CD8-positive, alpha-beta memory T cell (primary cell): ENCODE measurements around the gene OR8B2. TPM values are rescaled to one million over a fixed set of nuclear protein-coding genes. Genes with fewer than 3 reads are reported as not detected.
A peak's percentile ranks its signal among the peaks of the same experiment; 100 is the strongest.
"Not testable (repeated sequence)": the region's sequence is repeated elsewhere in the genome, so short reads cannot be mapped to it uniquely, and the experiment has no call there.

ENCODE experiments used
- CTCF ChIA-PET: fragments of 350-600 bp; sonication (Branson Sonifier 250); formaldehyde crosslinking; loops from one replicate; lab custom pipeline; 2021; ENCODE audit warnings: antibody characterized with exemption; lab: Charles Lee
- POLR2A ChIA-PET: fragments of 350-600 bp; sonication (Branson Sonifier 250); formaldehyde crosslinking; loops from one replicate; lab custom pipeline; 2021; ENCODE audit warnings: antibody characterized with exemption; lab: Charles Lee
- DNase-seq, 5 donors: peaks; one replicate each; pipeline versions ENCODE4 v3.0.0 to v3.0.0-alpha.2; 2020 to 2022; ENCODE audit warnings: mixed read lengths in 1 of 5
- H3K27ac ChIP-seq: one replicate; pipeline ENCODE4 v1.7.0; 2013; ENCODE audit warnings: low read depth, mild to moderate bottlenecking, low read length, moderate library complexity
- H3K27me3 ChIP-seq: 2 replicates; pipeline ENCODE4 v1.7.0; 2013; ENCODE audit warnings: low read length, mild to moderate bottlenecking; ENCODE audit not compliant: insufficient read depth, poor library complexity, severe bottlenecking
- H3K36me3 ChIP-seq: 2 replicates; pipeline ENCODE4 v1.7.0; 2013; ENCODE audit warnings: mild to moderate bottlenecking, low read length, moderate library complexity; ENCODE audit not compliant: insufficient read depth
- H3K4me1 ChIP-seq: 2 replicates; pipeline ENCODE4 v1.7.0; 2013; ENCODE audit warnings: mild to moderate bottlenecking, low read length, moderate library complexity; ENCODE audit not compliant: insufficient read depth
- H3K4me3 ChIP-seq: 2 replicates; pipeline ENCODE4 v1.7.0; 2013; ENCODE audit warnings: mild to moderate bottlenecking, low read length
- H3K9me3 ChIP-seq: 2 replicates; pipeline ENCODE4 v1.7.0; 2013; ENCODE audit warnings: mild to moderate bottlenecking, low read length
- H3K27ac Mint-ChIP-seq, 8 donors: one replicate each; pipeline ENCODE4 v1.8.0; 2020 to 2021; ENCODE audit warnings: mixed read lengths in 8 of 8, mild to moderate bottlenecking in 6 of 8, inconsistent platforms in 3 of 8, moderate library complexity in 3 of 8
- H3K27me3 Mint-ChIP-seq, 2 donors: one replicate each; pipeline ENCODE4 v1.8.0; 2020 to 2021; ENCODE audit warnings: mixed read lengths in 2 of 2, mild to moderate bottlenecking in 1 of 2, moderate library complexity in 1 of 2
- H3K36me3 Mint-ChIP-seq, 3 donors: one replicate each; pipeline ENCODE4 v1.8.0; 2020 to 2021; ENCODE audit warnings: mixed read lengths in 3 of 3, inconsistent platforms in 1 of 3, mild to moderate bottlenecking in 1 of 3
- H3K4me1 Mint-ChIP-seq, 3 donors: one replicate each; pipeline ENCODE4 v1.8.0; 2020 to 2021; ENCODE audit warnings: mixed read lengths in 3 of 3, inconsistent platforms in 1 of 3, mild to moderate bottlenecking in 1 of 3
- H3K4me3 Mint-ChIP-seq, 7 donors: one replicate each; pipeline ENCODE4 v1.8.0; 2020 to 2021; ENCODE audit warnings: mixed read lengths in 7 of 7, mild to moderate bottlenecking in 6 of 7, moderate library complexity in 4 of 7, inconsistent platforms in 2 of 7
- H3K9me3 Mint-ChIP-seq, 5 donors: one replicate each; pipeline ENCODE4 v1.8.0; 2020 to 2022; ENCODE audit warnings: mixed read lengths in 5 of 5, mild to moderate bottlenecking in 3 of 5, moderate library complexity in 2 of 5, inconsistent platforms in 1 of 5
- polyA plus RNA-seq: library from polyadenylated mRNA; unstranded; fragments of 300-500 nt; fragmentation: Illumina TruSeq; gene quantifications from one replicate; pipeline ENCODE4 v1.2.3, GENCODE V29; 2021
- total RNA-seq, 2 experiments: library from RNA; stranded (reverse); gene quantifications; one replicate each; pipeline ENCODE4 v1.2.3, GENCODE V29; 2021

OR8B2 gene
- total RNA-seq: not detected
- polyA plus RNA-seq: not detected

DNA sequence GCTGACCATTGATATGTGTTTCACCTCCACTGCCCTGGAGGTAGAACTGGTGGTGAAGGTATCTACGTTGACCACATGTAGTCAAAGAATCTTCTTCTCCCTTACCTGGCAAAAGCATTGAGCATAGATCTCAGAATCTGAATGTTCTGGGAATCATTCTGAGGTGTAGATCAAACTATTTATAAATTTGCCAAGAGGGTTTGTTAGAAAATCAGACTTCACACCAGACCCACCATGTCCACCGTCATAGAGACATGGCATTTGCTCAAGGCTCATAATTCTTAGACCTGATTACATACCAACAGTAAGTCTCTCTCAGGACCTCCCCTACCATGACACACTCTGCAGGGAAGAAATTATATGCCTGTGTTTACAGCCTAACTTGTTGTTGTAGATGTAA lies at the start of gene OR8B2:
Gene OR8B2, minus strand, starts transcription at position 101 of the 400 bp plus-strand sequence. CDS start 1,156 bp downstream, outside the sequence.
- no peak within 1 kb of the TSS for H3K4me3 Mint-ChIP-seq
- no peak for DNase-seq
- peaks cover 0 to 3% of the 10 kb centered on the region in 2 donors for H3K27me3 Mint-ChIP-seq
- Histone ChIP-seq H3K27ac (no peak within 1 kb of the TSS), H3K9me3 (no peaks in the 10 kb centered on the region), H3K4me3 (no peak within 1 kb of the TSS), H3K4me1 (no peaks in the 10 kb centered on the region), H3K36me3 (no peaks in the 10 kb centered on the region), H3K27me3 (no peaks in the 10 kb centered on the region)
- H3K4me1 Mint-ChIP-seq: no peaks in the 10 kb centered on the region
- H3K27ac Mint-ChIP-seq: no peak within 1 kb of the TSS
- H3K9me3 Mint-ChIP-seq: peaks cover 0 to 4% (median 2%) of the 10 kb centered on the region in 5 donors
- POLR2A ChIA-PET: no interaction called here
- CTCF ChIA-PET: no interaction called here
- no peaks in the 10 kb centered on the region for H3K36me3 Mint-ChIP-seq

DNA sequence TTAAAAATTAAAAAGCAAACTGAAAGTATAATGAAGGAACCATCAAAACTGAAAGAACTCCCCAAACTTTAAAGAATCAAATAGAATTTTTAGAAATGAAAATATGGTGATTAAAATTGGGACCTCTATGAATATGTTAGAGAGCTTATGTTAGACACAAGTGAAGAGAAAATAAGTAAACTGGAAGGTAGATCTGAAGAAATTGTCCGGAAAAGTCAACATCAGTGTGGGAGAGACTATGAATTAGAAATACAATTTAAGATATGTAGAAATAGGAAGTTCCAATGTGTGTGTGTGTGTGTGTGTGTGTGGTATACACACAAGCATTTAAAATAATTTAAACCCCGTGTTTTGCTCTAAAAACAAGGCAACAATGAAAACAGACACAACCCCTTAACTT lies 45.3 kb upstream of the OR8B2 start:
- H3K9me3 Mint-ChIP-seq: peaks cover 2 to 9% (median 4%) of the 10 kb centered on the region in 5 donors
- no peaks in the 10 kb centered on the region for H3K36me3 ChIP-seq
- no peaks in the 10 kb centered on the region for H3K4me1 Mint-ChIP-seq
- H3K4me3 ChIP-seq: no peak overlapping the region
- CTCF ChIA-PET: no interaction called here
- no peaks in the 10 kb centered on the region for H3K36me3 Mint-ChIP-seq
- DNase-seq: no peak
- no peak overlapping the region for H3K4me3 Mint-ChIP-seq
- H3K9me3 ChIP-seq: no peaks in the 10 kb centered on the region
- H3K27ac Mint-ChIP-seq: no peak overlapping the region
- H3K4me1 ChIP-seq: no peaks in the 10 kb centered on the region
- peaks cover 0 to 7% of the 10 kb centered on the region in 2 donors for H3K27me3 Mint-ChIP-seq
- no peaks in the 10 kb centered on the region for H3K27me3 ChIP-seq
- POLR2A ChIA-PET: no interaction called here
- H3K27ac ChIP-seq: no peak overlapping the region

GRCh38 chr11:124424384-124424921 lies 40.2 kb upstream of the OR8B2 start, which contains the start of gene OR8B4:
OR8B4 (minus strand) TSS chr11:124424871; CDS start chr11:124424871, 0 bp downstream.
- DNase-seq: no peak
- peak within 1 kb of the TSS in 1 of 8 donors; percentile 22 for H3K27ac Mint-ChIP-seq
- peaks cover 8 to 14% of the 10 kb centered on the region in 2 donors for H3K27me3 Mint-ChIP-seq
- Histone ChIP-seq H3K27ac (no peak within 1 kb of the TSS), H3K4me1 (no peaks in the 10 kb centered on the region), H3K9me3 (no peaks in the 10 kb centered on the region), H3K4me3 (no peak within 1 kb of the TSS), H3K27me3 (no peaks in the 10 kb centered on the region), H3K36me3 (no peaks in the 10 kb centered on the region)
- no peaks in the 10 kb centered on the region for H3K36me3 Mint-ChIP-seq
- no peaks in the 10 kb centered on the region for H3K4me1 Mint-ChIP-seq
- ChIA-PET POLR2A (no interaction called here), CTCF (no interaction called here)
- H3K9me3 Mint-ChIP-seq: peaks cover 2 to 6% (median 4%) of the 10 kb centered on the region in 5 donors
- H3K4me3 Mint-ChIP-seq: no peak within 1 kb of the TSS

GRCh38 chr11:124421043-124421442 lies 36.7 kb upstream of the OR8B2 start:
- POLR2A ChIA-PET: no interaction called here
- no peak overlapping the region for H3K27ac ChIP-seq
- peaks cover 7 to 14% of the 10 kb centered on the region in 2 donors for H3K27me3 Mint-ChIP-seq
- no peaks in the 10 kb centered on the region for H3K9me3 ChIP-seq
- DNase-seq: no peak
- peaks cover 0 to 3% (median 0%) of the 10 kb centered on the region in 5 donors for H3K9me3 Mint-ChIP-seq
- no peaks in the 10 kb centered on the region for H3K36me3 Mint-ChIP-seq
- no peak overlapping the region for H3K4me3 Mint-ChIP-seq
- H3K36me3 ChIP-seq: no peaks in the 10 kb centered on the region
- no peaks in the 10 kb centered on the region for H3K27me3 ChIP-seq
- H3K4me3 ChIP-seq: no peak overlapping the region
- H3K4me1 Mint-ChIP-seq: no peaks in the 10 kb centered on the region
- CTCF ChIA-PET: no interaction called here
- H3K4me1 ChIP-seq: no peaks in the 10 kb centered on the region
- H3K27ac Mint-ChIP-seq: no peak overlapping the region

GRCh38 chr11:124415356-124415923 lies 31.1 kb upstream of the OR8B2 start:
- H3K9me3 ChIP-seq: no peaks in the 10 kb centered on the region
- ChIA-PET POLR2A (no interaction called here), CTCF (no interaction called here)
- no peak overlapping the region for H3K27ac ChIP-seq
- Mint-ChIP-seq H3K9me3 (peaks cover 0 to 3% (median 0%) of the 10 kb centered on the region in 5 donors), H3K4me1 (no peaks in the 10 kb centered on the region), H3K4me3 (no peak overlapping the region), H3K36me3 (no peaks in the 10 kb centered on the region), H3K27me3 (peaks cover 2 to 4% of the 10 kb centered on the region in 2 donors), H3K27ac (no peak overlapping the region)
- peak in 1 of 5 donors; percentile 4 for DNase-seq
- no peaks in the 10 kb centered on the region for H3K4me1 ChIP-seq
- H3K4me3 ChIP-seq: no peak overlapping the region
- H3K27me3 ChIP-seq: peaks cover 2% of the 10 kb centered on the region
- no peaks in the 10 kb centered on the region for H3K36me3 ChIP-seq

- Histone ChIP-seq H3K27me3 (peaks cover 2% of the 10 kb centered on the region), H3K36me3 (no peaks in the 10 kb centered on the region), H3K4me1 (no peaks in the 10 kb centered on the region), H3K4me3 (no peak overlapping the region), H3K9me3 (no peaks in the 10 kb centered on the region), H3K27ac (no peak overlapping the region)
- no peak overlapping the region for H3K27ac Mint-ChIP-seq
- DNase-seq: no peak
- H3K27me3 Mint-ChIP-seq: peaks cover 4 to 9% of the 10 kb centered on the region in 2 donors
- H3K36me3 Mint-ChIP-seq: no peaks in the 10 kb centered on the region
- H3K9me3 Mint-ChIP-seq: no peaks in the 10 kb centered on the region
- H3K4me1 Mint-ChIP-seq: no peaks in the 10 kb centered on the region
- POLR2A ChIA-PET: no interaction called here
- H3K4me3 Mint-ChIP-seq: no peak overlapping the region
- CTCF ChIA-PET: no interaction called here
Measured at GRCh38 chr11:124409906-124410305, 25.6 kb upstream of the OR8B2 start.

- Histone ChIP-seq H3K4me1 (no peaks in the 10 kb centered on the region), H3K4me3 (no peak overlapping the region), H3K9me3 (no peaks in the 10 kb centered on the region), H3K27ac (no peak overlapping the region), H3K36me3 (no peaks in the 10 kb centered on the region), H3K27me3 (no peaks in the 10 kb centered on the region)
- no peaks in the 10 kb centered on the region for H3K36me3 Mint-ChIP-seq
- H3K4me3 Mint-ChIP-seq: no peak overlapping the region
- no peak for DNase-seq
- H3K27me3 Mint-ChIP-seq: peaks cover 4 to 5% of the 10 kb centered on the region in 2 donors
- no peak overlapping the region for H3K27ac Mint-ChIP-seq
- ChIA-PET CTCF (no interaction called here), POLR2A (no interaction called here)
- peaks cover 0 to 3% (median 0%) of the 10 kb centered on the region in 3 donors for H3K4me1 Mint-ChIP-seq
- no peaks in the 10 kb centered on the region for H3K9me3 Mint-ChIP-seq
Measured at GRCh38 chr11:124405581-124405980, 21.3 kb upstream of the OR8B2 start.

- H3K27me3 ChIP-seq, H3K36me3 ChIP-seq, H3K27ac ChIP-seq, H3K4me1 ChIP-seq, H3K27ac Mint-ChIP-seq, DNase-seq, CTCF ChIA-PET, H3K4me3 ChIP-seq, H3K9me3 ChIP-seq, H3K9me3 Mint-ChIP-seq, H3K27me3 Mint-ChIP-seq, H3K4me1 Mint-ChIP-seq, H3K4me3 Mint-ChIP-seq, POLR2A ChIA-PET, H3K36me3 Mint-ChIP-seq: not testable (repeated sequence)
Measured at GRCh38 chr11:124403186-124403585, 18.9 kb upstream of the OR8B2 start.
